ENCODE results near the gene C9orf153.

The C9orf153 gene

DNA sequence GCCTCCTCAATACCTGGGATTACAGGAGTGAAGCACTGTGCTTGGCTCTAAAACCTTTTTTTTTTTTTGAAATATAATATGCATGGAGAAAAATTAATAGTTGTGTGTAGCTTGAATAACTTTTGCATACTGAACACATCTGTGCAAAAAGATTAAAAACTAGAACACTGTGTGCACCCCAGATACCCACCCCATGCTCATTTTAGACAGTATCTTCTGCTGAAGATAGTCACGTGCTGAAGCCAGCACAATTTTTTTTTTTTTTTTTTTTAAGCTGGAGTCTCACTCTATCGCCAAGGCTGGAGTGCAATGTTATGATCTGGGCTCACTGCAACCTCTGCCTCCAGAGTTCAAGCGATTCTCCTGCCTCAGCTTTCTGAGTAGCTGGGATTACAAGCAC is 39.9 kb downstream of the C9orf153 start:
- H3K9me3 ChIP-seq (ENCODE audit: low read length): no peaks in the 10 kb centered on the region
- TF ChIP-seq CTCF (IDR thresholded peaks at IDR 0.05; ENCODE audit: low read length) (no peak), EZH2 (IDR thresholded peaks at IDR 0.05; ENCODE audit: borderline replicate concordance, low read length) (no peak)
- H3K79me2 ChIP-seq (ENCODE audit: insufficient read depth, low read length): no peaks in the 10 kb centered on the region
- H3K36me3 ChIP-seq (ENCODE audit: insufficient read depth, low read length): no peaks in the 10 kb centered on the region
- no peak overlapping the region for H2AFZ ChIP-seq (ENCODE audit: low read length)
- no peak overlapping the region for H3K9ac ChIP-seq (ENCODE audit: low read length)
- H4K20me1 ChIP-seq (ENCODE audit: insufficient read depth, low read length): no peaks in the 10 kb centered on the region
- H3K27ac ChIP-seq (ENCODE audit: low read depth, low read length, poor library complexity, severe bottlenecking): no peak overlapping the region
- no peaks in the 10 kb centered on the region for H3K9me2 ChIP-seq (ENCODE audit: low read depth, low read length)
- no peaks in the 10 kb centered on the region for H3K4me1 ChIP-seq (ENCODE audit: insufficient read depth, low read length, severe bottlenecking)
- H3F3A ChIP-seq (ENCODE audit: insufficient read depth, low read length): no peaks in the 10 kb centered on the region
- H3K4me2 ChIP-seq (ENCODE audit: low read length): no peak overlapping the region
- H3K27me3 ChIP-seq (ENCODE audit: insufficient read depth, low read length): no peaks in the 10 kb centered on the region
- no peak overlapping the region for H3K4me3 ChIP-seq (ENCODE audit: low read depth, low read length, poor library complexity, severe bottlenecking)

DNA sequence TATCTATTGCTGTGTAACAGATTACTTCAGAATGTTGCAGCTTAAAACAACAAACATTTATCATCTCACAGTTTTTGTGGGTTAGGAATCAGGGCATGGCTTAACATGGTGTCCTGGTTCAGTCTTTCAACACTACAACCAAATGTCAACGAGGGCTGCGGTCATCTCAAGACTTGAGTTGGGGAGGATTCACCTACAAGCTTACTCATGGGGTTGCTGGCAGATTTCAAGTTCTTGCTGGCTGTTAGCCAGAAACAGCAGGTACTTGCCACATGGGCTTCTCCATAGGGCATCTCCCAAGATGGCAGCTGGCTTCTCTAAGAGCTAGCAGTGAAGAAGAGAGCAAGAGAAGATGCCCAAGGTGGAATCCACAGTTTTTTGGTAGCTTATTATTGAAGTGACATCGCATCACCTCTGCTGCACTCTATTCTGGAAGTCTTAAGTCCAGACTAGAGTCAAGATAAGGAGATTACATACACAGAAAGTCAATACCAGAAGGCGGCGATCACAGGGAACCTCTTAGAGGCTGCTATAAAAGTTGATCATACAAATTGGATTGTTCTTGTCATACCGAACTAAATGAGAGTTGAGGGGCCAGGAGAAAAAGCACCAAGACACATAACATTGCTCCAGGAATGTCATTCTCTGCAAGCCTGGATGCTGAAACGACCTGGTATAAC is 42.2 kb downstream of the C9orf153 start:
- no peaks in the 10 kb centered on the region for H3F3A ChIP-seq (ENCODE audit: insufficient read depth, low read length)
- no peaks in the 10 kb centered on the region for H3K79me2 ChIP-seq (ENCODE audit: insufficient read depth, low read length)
- H4K20me1 ChIP-seq (ENCODE audit: insufficient read depth, low read length): no peaks in the 10 kb centered on the region
- no peaks in the 10 kb centered on the region for H3K27me3 ChIP-seq (ENCODE audit: insufficient read depth, low read length)
- no peak overlapping the region for H2AFZ ChIP-seq (ENCODE audit: low read length)
- no peak overlapping the region for H3K4me3 ChIP-seq (ENCODE audit: low read depth, low read length, poor library complexity, severe bottlenecking)
- no peak overlapping the region for H3K9ac ChIP-seq (ENCODE audit: low read length)
- H3K9me3 ChIP-seq (ENCODE audit: low read length): no peaks in the 10 kb centered on the region
- no peak for TF ChIP-seq CTCF (IDR thresholded peaks at IDR 0.05; ENCODE audit: low read length)
- no peak for TF ChIP-seq EZH2 (IDR thresholded peaks at IDR 0.05; ENCODE audit: borderline replicate concordance, low read length)
- H3K9me2 ChIP-seq (ENCODE audit: low read depth, low read length): no peaks in the 10 kb centered on the region
- H3K4me2 ChIP-seq (ENCODE audit: low read length): no peak overlapping the region
- no peaks in the 10 kb centered on the region for H3K36me3 ChIP-seq (ENCODE audit: insufficient read depth, low read length)
- no peaks in the 10 kb centered on the region for H3K4me1 ChIP-seq (ENCODE audit: insufficient read depth, low read length, severe bottlenecking)
- no peak overlapping the region for H3K27ac ChIP-seq (ENCODE audit: low read depth, low read length, poor library complexity, severe bottlenecking)

DNA sequence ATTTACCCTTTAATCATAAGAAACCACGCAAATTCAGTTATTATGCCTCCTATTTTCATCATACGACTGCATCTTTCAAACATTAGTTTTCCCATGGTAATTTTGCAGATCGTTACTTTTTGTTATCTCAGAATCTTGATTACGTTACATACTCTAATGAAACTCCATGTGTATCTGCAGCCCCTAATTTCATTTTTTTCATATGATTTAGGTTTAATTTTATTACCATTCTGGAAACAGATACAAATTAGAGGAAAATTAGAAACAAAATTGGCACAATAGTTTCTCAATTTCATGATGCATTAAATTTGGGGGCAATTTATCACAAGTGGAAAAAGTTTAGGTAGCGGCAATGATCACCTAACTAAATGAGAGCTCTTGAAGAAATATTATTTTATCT is 52.3 kb downstream of the C9orf153 start:
- no peaks in the 10 kb centered on the region for H3F3A ChIP-seq (ENCODE audit: insufficient read depth, low read length)
- no peak overlapping the region for H3K27ac ChIP-seq (ENCODE audit: low read depth, low read length, poor library complexity, severe bottlenecking)
- H3K79me2 ChIP-seq (ENCODE audit: insufficient read depth, low read length): no peaks in the 10 kb centered on the region
- TF ChIP-seq CTCF (IDR thresholded peaks at IDR 0.05; ENCODE audit: low read length): no peak
- no peak for TF ChIP-seq EZH2 (IDR thresholded peaks at IDR 0.05; ENCODE audit: borderline replicate concordance, low read length)
- H3K4me3 ChIP-seq (ENCODE audit: low read depth, low read length, poor library complexity, severe bottlenecking): no peak overlapping the region
- no peaks in the 10 kb centered on the region for H3K27me3 ChIP-seq (ENCODE audit: insufficient read depth, low read length)
- H3K36me3 ChIP-seq (ENCODE audit: insufficient read depth, low read length): no peaks in the 10 kb centered on the region
- no peaks in the 10 kb centered on the region for H3K4me1 ChIP-seq (ENCODE audit: insufficient read depth, low read length, severe bottlenecking)
- no peaks in the 10 kb centered on the region for H4K20me1 ChIP-seq (ENCODE audit: insufficient read depth, low read length)
- no peaks in the 10 kb centered on the region for H3K9me3 ChIP-seq (ENCODE audit: low read length)
- no peaks in the 10 kb centered on the region for H3K9me2 ChIP-seq (ENCODE audit: low read depth, low read length)
- no peak overlapping the region for H3K4me2 ChIP-seq (ENCODE audit: low read length)
- no peak overlapping the region for H3K9ac ChIP-seq (ENCODE audit: low read length)
- no peak overlapping the region for H2AFZ ChIP-seq (ENCODE audit: low read length)
